GM12878 (cell line): ENCODE data around the gene OSBPL3. TPM values are rescaled to one million over a fixed set of nuclear protein-coding genes. Genes with fewer than 3 reads are reported as not detected.

Source experiments
- ATAC-seq: fragments of 200-7000 bp; cut with Tn5 transposase; 3 replicates; pipeline ENCODE4 v1.9.1; 2020; ENCODE audit warnings: mild to moderate bottlenecking, moderate library complexity
- BruUV-seq: library from RNA; stranded (reverse); fragments of 400-500 nt; replicated peaks from 2 replicates; lab custom pipeline; 2021; lab: Mats Ljungman, UMichigan
- CTCF ChIA-PET: fragments of 300-600 bp; sonication (Branson Sonifier 250); formaldehyde crosslinking; extraction: SDS; loops from one replicate; lab custom pipeline; 2021; ENCODE audit warnings: inconsistent platforms; lab: Yijun Ruan, JAX
- POLR2A ChIA-PET: fragments of 350-600 bp; formaldehyde crosslinking; extraction: SDS; loops from one replicate; lab custom pipeline; 2021; ENCODE audit warnings: inconsistent platforms; lab: Charles Lee
- RAD21 ChIA-PET: fragments of 300-600 bp; sonication (Branson Sonifier 250); formaldehyde crosslinking; loops from one replicate; lab custom pipeline; 2023; ENCODE audit warnings: antibody characterized with exemption; ENCODE audit not compliant: unreplicated experiment; lab: Charles Lee
- SMC1A ChIA-PET: fragments of 300-600 bp; sonication (Branson Sonifier 250); formaldehyde crosslinking; loops from one replicate; lab custom pipeline; 2023; ENCODE audit not compliant: unreplicated experiment, uncharacterized antibody; lab: Charles Lee
- DNase-seq: peaks from one replicate; pipeline ENCODE4 v3.0.0-alpha.2; 2011; ENCODE audit warnings: low read depth, low spot score
- FAIRE-seq: peaks from 3 replicates; lab custom pipeline; 2011; peaks lifted over from hg19 to GRCh38; lab: Jason Lieb, UNC
- H2AFZ ChIP-seq: 2 replicates; pipeline ENCODE4 v1.6.0; 2011; ENCODE audit warnings: low read depth, low read length, control low read depth; ENCODE audit not compliant: control insufficient read depth
- H3K27ac ChIP-seq: 2 replicates; pipeline ENCODE4 v1.5.1; 2011; ENCODE audit warnings: control low read depth; ENCODE audit not compliant: control insufficient read depth, insufficient read depth
- H3K27me3 ChIP-seq, 2 experiments: replicated peaks in 1 of 2; 2 replicates each; pipeline versions ENCODE4 v1.6.0 to v1.6.1; 2011; ENCODE audit warnings: low read length in 1 of 2; ENCODE audit not compliant: control insufficient read depth in 2 of 2, insufficient read depth in 2 of 2
- H3K36me3 ChIP-seq, 2 experiments: 2 replicates each; pipeline ENCODE4 v1.5.1; 2011; ENCODE audit warnings: low read length in 1 of 2; ENCODE audit not compliant: control insufficient read depth in 2 of 2, insufficient read depth in 2 of 2
- H3K4me1 ChIP-seq: 2 replicates; pipeline ENCODE4 v1.6.1; 2011; ENCODE audit warnings: mild to moderate bottlenecking, low read length, moderate library complexity, mixed read lengths; ENCODE audit not compliant: control insufficient read depth, insufficient read depth
- H3K4me2 ChIP-seq: 2 replicates; pipeline ENCODE4 v1.6.0; 2011; ENCODE audit warnings: control low read depth; ENCODE audit not compliant: control insufficient read depth, insufficient read depth
- H3K4me3 ChIP-seq: fragments of 200-600 bp; sonication (generic); 2 replicates; pipeline ENCODE4 v1.5.1; 2016
- H3K79me2 ChIP-seq: 2 replicates; pipeline ENCODE4 v1.6.0; 2011; ENCODE audit warnings: low read length; ENCODE audit not compliant: control insufficient read depth, insufficient read depth
- H3K9ac ChIP-seq: 2 replicates; pipeline ENCODE4 v1.8.0; 2011; ENCODE audit warnings: low read length, control low read depth, mixed read lengths; ENCODE audit not compliant: control insufficient read depth, insufficient read depth
- H3K9me3 ChIP-seq: replicated peaks from 3 replicates; pipeline ENCODE4 v1.5.1; 2011; ENCODE audit warnings: mild to moderate bottlenecking, low read length; ENCODE audit not compliant: control insufficient read depth, insufficient read depth
- H4K20me1 ChIP-seq: 2 replicates; pipeline ENCODE4 v1.6.0; 2011; ENCODE audit not compliant: control insufficient read depth, insufficient read depth
- NR2C1 ChIP-seq: fragments of 450-650 bp; IDR thresholded peaks from 2 replicates; pipeline ENCODE4 v1.6.1; 2017; ENCODE audit warnings: antibody characterized with exemption, mild to moderate bottlenecking, moderate library complexity
- ZNF687 ChIP-seq: fragments of 450-650 bp; IDR thresholded peaks from 2 replicates; pipeline ENCODE4 v1.6.1; 2017; ENCODE audit warnings: mild to moderate bottlenecking, moderate library complexity
- WGBS: methylation state at CpG from one replicate; pipeline ENCODE4 v1.1.6; 2016; ENCODE audit warnings: low lambda C conversion rate; ENCODE audit not compliant: insufficient replicate concordance, insufficient coverage; ENCODE audit errors: missing lambda C conversion rate; 5-methylcytosine and 5-hydroxymethylcytosine counted together
- in situ Hi-C: fragments of 300-500 bp; cut with MboI; formaldehyde crosslinking; loops from 9 replicates; pipeline ENCODE4 v1.14.3; 2018; ENCODE audit warnings: mixed read lengths
- intact Hi-C: fragments of 100-400 bp; cut with micrococcal nuclease; formaldehyde crosslinking; loops from one replicate; pipeline ENCODE4 v1.14.2; 2022; ENCODE audit not compliant: unreplicated experiment
- polyA plus RNA-seq, 11 experiments: library from polyadenylated mRNA; depleted of rRNA in 4 of 11; unstranded in 6 of 11; stranded (reverse) in 5 of 11; fragments of >200 nt; fragmentation: Nextera tagmentation in 4 of 11; fragmentation: Illumina TruSeq in 1 of 11; extraction: Ambion mirVana in 4 of 11; extraction: Trizol in 1 of 11; gene quantifications; 1 replicate in 1 of 11; 2 replicates in 10 of 11; pipeline versions ENCODE4 v1.2.1 to v1.2.3, GENCODE V29; 2011 to 2016; ENCODE audit warnings: inconsistent platforms in 2 of 11, missing spikeins in 2 of 11, low read depth in 1 of 11
- total RNA-seq, 4 experiments: library from RNA; depleted of rRNA in 3 of 4; stranded (reverse); fragments of >200 nt in 3 of 4; fragmentation: Illumina TruSeq in 1 of 4; extraction: Trizol in 1 of 4; gene quantifications; 2 replicates each; pipeline versions ENCODE4 v1.2.1 to v1.2.3, GENCODE V29; 2013 to 2021
- TF ChIP-seq, protein P1 (sequence below): IDR thresholded peaks from 2 replicates; pipeline ENCODE4 v1.6.1; 2012; ENCODE audit warnings: low read depth, low read length, improper control_type of control experiment
- TF ChIP-seq, protein P2 (sequence below): IDR thresholded peaks from 2 replicates; pipeline ENCODE4 v1.6.1; 2012; ENCODE audit warnings: mild to moderate bottlenecking, low read depth, low read length

The OSBPL3 gene
- total and polyA plus RNA-seq, 10 of the 15 experiments (the other 5 are each of a cell fraction or from before 2014, with no cell fraction given) = 6.1 to 46.6 (median 27.0) TPM

- BruUV-seq = no TSS peak
- FAIRE-seq = no peak
Observed at GRCh38 chr7:24748521-24748920, 231.5 kb downstream of the OSBPL3 start.

More at GRCh38 chr7:24748521-24748920, 231.5 kb downstream of the OSBPL3 start:
- Histone ChIP-seq H3K4me3 (no peak overlapping the region), H3K9me3 (no peaks in the 10 kb centered on the region; the same call in 2 of the 3 replicates), H3K36me3 (peaks cover 0 to 10% of the 10 kb centered on the region in 2 experiments; a peak in 2 of 4 replicates), H3K4me1 (peaks cover 5% of the 10 kb centered on the region; the same call in 1 of the 2 replicates), H3K27me3 (no peaks in the 10 kb centered on the region), H3K4me2 (no peak overlapping the region), H2AFZ (no peak overlapping the region), H4K20me1 (no peaks in the 10 kb centered on the region), H3K79me2 (peaks cover 14% of the 10 kb centered on the region), H3K9ac (no peak overlapping the region), H3K27ac (no peak overlapping the region)
- TF ChIP-seq, protein P1, sequence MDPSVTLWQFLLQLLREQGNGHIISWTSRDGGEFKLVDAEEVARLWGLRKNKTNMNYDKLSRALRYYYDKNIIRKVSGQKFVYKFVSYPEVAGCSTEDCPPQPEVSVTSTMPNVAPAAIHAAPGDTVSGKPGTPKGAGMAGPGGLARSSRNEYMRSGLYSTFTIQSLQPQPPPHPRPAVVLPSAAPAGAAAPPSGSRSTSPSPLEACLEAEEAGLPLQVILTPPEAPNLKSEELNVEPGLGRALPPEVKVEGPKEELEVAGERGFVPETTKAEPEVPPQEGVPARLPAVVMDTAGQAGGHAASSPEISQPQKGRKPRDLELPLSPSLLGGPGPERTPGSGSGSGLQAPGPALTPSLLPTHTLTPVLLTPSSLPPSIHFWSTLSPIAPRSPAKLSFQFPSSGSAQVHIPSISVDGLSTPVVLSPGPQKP = no peak
- TF ChIP-seq, protein P2, sequence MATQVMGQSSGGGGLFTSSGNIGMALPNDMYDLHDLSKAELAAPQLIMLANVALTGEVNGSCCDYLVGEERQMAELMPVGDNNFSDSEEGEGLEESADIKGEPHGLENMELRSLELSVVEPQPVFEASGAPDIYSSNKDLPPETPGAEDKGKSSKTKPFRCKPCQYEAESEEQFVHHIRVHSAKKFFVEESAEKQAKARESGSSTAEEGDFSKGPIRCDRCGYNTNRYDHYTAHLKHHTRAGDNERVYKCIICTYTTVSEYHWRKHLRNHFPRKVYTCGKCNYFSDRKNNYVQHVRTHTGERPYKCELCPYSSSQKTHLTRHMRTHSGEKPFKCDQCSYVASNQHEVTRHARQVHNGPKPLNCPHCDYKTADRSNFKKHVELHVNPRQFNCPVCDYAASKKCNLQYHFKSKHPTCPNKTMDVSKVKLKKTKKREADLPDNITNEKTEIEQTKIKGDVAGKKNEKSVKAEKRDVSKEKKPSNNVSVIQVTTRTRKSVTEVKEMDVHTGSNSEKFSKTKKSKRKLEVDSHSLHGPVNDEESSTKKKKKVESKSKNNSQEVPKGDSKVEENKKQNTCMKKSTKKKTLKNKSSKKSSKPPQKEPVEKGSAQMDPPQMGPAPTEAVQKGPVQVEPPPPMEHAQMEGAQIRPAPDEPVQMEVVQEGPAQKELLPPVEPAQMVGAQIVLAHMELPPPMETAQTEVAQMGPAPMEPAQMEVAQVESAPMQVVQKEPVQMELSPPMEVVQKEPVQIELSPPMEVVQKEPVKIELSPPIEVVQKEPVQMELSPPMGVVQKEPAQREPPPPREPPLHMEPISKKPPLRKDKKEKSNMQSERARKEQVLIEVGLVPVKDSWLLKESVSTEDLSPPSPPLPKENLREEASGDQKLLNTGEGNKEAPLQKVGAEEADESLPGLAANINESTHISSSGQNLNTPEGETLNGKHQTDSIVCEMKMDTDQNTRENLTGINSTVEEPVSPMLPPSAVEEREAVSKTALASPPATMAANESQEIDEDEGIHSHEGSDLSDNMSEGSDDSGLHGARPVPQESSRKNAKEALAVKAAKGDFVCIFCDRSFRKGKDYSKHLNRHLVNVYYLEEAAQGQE = peak; percentile 52; the same call in 1 of the 2 replicates
- no peak for TF ChIP-seq NR2C1
- TF ChIP-seq ZNF687 = no peak
- ATAC-seq = no peak
- SMC1A ChIA-PET = no interaction called here
- intact Hi-C loops (no loop called here), in situ Hi-C loops (no loop called here)
- RAD21 ChIA-PET = no interaction called here
- no peak for DNase-seq
- WGBS = 82% methylated on average over 2 of the region's 2 CpGs
- POLR2A ChIA-PET = no interaction called here
- CTCF ChIA-PET = interaction anchor here (0.6 kb wide), 1 partner anchor 1064 kb away, joined by 3 read pairs; no protein-coding TSS in a partner anchor

Other genes starting within 250 kb of the OSBPL3 start
- gene GSDME, start 222.7 kb downstream of the OSBPL3 start, total RNA-seq (2014; rRNA removed) = 140 and 149 TPM in 2 replicates
- 95.2 and 96.2 TPM in 2 replicates for gene GSDME, start 222.7 kb downstream of the OSBPL3 start, total RNA-seq (2014; rRNA removed; fragmentation: Illumina TruSeq; extraction: Trizol)
- 114 and 116 TPM in 2 replicates for gene GSDME, start 222.7 kb downstream of the OSBPL3 start, total RNA-seq (2021)
- gene GSDME, start 222.7 kb downstream of the OSBPL3 start, polyA plus RNA-seq (2011; rRNA removed) = 19.7 and 23.7 TPM in 2 replicates
- 141 and 143 TPM in 2 replicates for gene GSDME, start 222.7 kb downstream of the OSBPL3 start, polyA plus RNA-seq (2014; fragmentation: Illumina TruSeq; extraction: Trizol)
- gene GSDME, start 222.7 kb downstream of the OSBPL3 start, polyA plus RNA-seq (2014; fragmentation: Nextera tagmentation; extraction: Ambion mirVana) = 10 to 100 TPM; 62.5 to 83.7 TPM
- gene GSDME, start 222.7 kb downstream of the OSBPL3 start, polyA plus RNA-seq (2014; rRNA removed) = 128 and 141 TPM in 2 replicates
- gene GSDME, start 222.7 kb downstream of the OSBPL3 start, polyA plus RNA-seq (2016; fragmentation: Nextera tagmentation; extraction: Ambion mirVana) = 100 to 1,000 TPM; 242 to 245 TPM
- 113 and 149 TPM in 2 replicates for gene CYCS, start 145.1 kb upstream of the OSBPL3 start, total RNA-seq (2014; rRNA removed)
- 199 and 221 TPM in 2 replicates for gene CYCS, start 145.1 kb upstream of the OSBPL3 start, total RNA-seq (2014; rRNA removed; fragmentation: Illumina TruSeq; extraction: Trizol)
- gene CYCS, start 145.1 kb upstream of the OSBPL3 start, total RNA-seq (2021) = 238 and 241 TPM in 2 replicates
- 150 and 272 TPM in 2 replicates for gene CYCS, start 145.1 kb upstream of the OSBPL3 start, polyA plus RNA-seq (2011; rRNA removed)
- 475 and 485 TPM in 2 replicates for gene CYCS, start 145.1 kb upstream of the OSBPL3 start, polyA plus RNA-seq (2014; fragmentation: Illumina TruSeq; extraction: Trizol)
- 100 to 1,000 TPM; 641 to 952 TPM for gene CYCS, start 145.1 kb upstream of the OSBPL3 start, polyA plus RNA-seq (2014; fragmentation: Nextera tagmentation; extraction: Ambion mirVana)
- 130 and 188 TPM in 2 replicates for gene CYCS, start 145.1 kb upstream of the OSBPL3 start, polyA plus RNA-seq (2014; rRNA removed)
- 100 to 1,000 TPM; 674 to 685 TPM for gene CYCS, start 145.1 kb upstream of the OSBPL3 start, polyA plus RNA-seq (2016; fragmentation: Nextera tagmentation; extraction: Ambion mirVana)
- not detected in 2 replicates for gene NPVF, start 248.3 kb upstream of the OSBPL3 start, total RNA-seq (2014; rRNA removed)
- gene NPVF, start 248.3 kb upstream of the OSBPL3 start, total RNA-seq (2014; rRNA removed; fragmentation: Illumina TruSeq; extraction: Trizol) = not detected in 2 replicates
- not detected in 2 replicates for gene NPVF, start 248.3 kb upstream of the OSBPL3 start, total RNA-seq (2021)
- gene NPVF, start 248.3 kb upstream of the OSBPL3 start, polyA plus RNA-seq (2011; rRNA removed) = not detected in 2 replicates
- not detected in 2 replicates for gene NPVF, start 248.3 kb upstream of the OSBPL3 start, polyA plus RNA-seq (2014; fragmentation: Illumina TruSeq; extraction: Trizol)
- not detected for gene NPVF, start 248.3 kb upstream of the OSBPL3 start, polyA plus RNA-seq (2014; fragmentation: Nextera tagmentation; extraction: Ambion mirVana)
- not detected in 2 replicates for gene NPVF, start 248.3 kb upstream of the OSBPL3 start, polyA plus RNA-seq (2014; rRNA removed)
- not detected for gene NPVF, start 248.3 kb upstream of the OSBPL3 start, polyA plus RNA-seq (2016; fragmentation: Nextera tagmentation; extraction: Ambion mirVana)